ENCODE data around the gene STK40.

STK40 gene

GRCh38 chr1:36304970-36305914 is 80.5 kb downstream of the STK40 start:
- TF ChIP-seq CTCF (conservative IDR thresholded peaks at IDR 0.05; ENCODE audit: control insufficient read depth, insufficient read depth, low read depth, low read length) = no peak
- H3K4me3 ChIP-seq (ENCODE audit: control insufficient read depth, low read depth, low read length) = no peak overlapping the region
- DNase-seq (ENCODE audit: low read depth) = no peak

GRCh38 chr1:36304521-36304920 is 81.2 kb downstream of the STK40 start:
- no peak for DNase-seq (ENCODE audit: low read depth)
- no peak overlapping the region for H3K4me3 ChIP-seq (ENCODE audit: control insufficient read depth, low read depth, low read length)
- TF ChIP-seq CTCF (conservative IDR thresholded peaks at IDR 0.05; ENCODE audit: control insufficient read depth, insufficient read depth, low read depth, low read length) = no peak

- DNase-seq (ENCODE audit: low read depth) = no peak
- H3K4me3 ChIP-seq (ENCODE audit: control insufficient read depth, low read depth, low read length) = no peak overlapping the region
- TF ChIP-seq CTCF (conservative IDR thresholded peaks at IDR 0.05; ENCODE audit: control insufficient read depth, insufficient read depth, low read depth, low read length) = no peak
Measured at GRCh38 chr1:36303650-36304360, 81.9 kb downstream of the STK40 start.

GRCh38 chr1:36303244-36303643 is 82.5 kb downstream of the STK40 start:
- no peak overlapping the region for H3K4me3 ChIP-seq (ENCODE audit: control insufficient read depth, low read depth, low read length)
- no peak for TF ChIP-seq CTCF (conservative IDR thresholded peaks at IDR 0.05; ENCODE audit: control insufficient read depth, insufficient read depth, low read depth, low read length)
- no peak for DNase-seq (ENCODE audit: low read depth)

GRCh38 chr1:36301220-36301619 is 84.5 kb downstream of the STK40 start:
- no peak overlapping the region for H3K4me3 ChIP-seq (ENCODE audit: control insufficient read depth, low read depth, low read length)
- TF ChIP-seq CTCF (conservative IDR thresholded peaks at IDR 0.05; ENCODE audit: control insufficient read depth, insufficient read depth, low read depth, low read length) = no peak
- DNase-seq (ENCODE audit: low read depth) = no peak

- DNase-seq (ENCODE audit: low read depth) = peak; percentile 46
- no peak overlapping the region for H3K4me3 ChIP-seq (ENCODE audit: control insufficient read depth, low read depth, low read length)
- no peak for TF ChIP-seq CTCF (conservative IDR thresholded peaks at IDR 0.05; ENCODE audit: control insufficient read depth, insufficient read depth, low read depth, low read length)
Measured at GRCh38 chr1:36300526-36300925, 85.2 kb downstream of the STK40 start.

Data from fibroblast of mammary gland (primary cell).